ENCODE results near the gene ESD.
"Not testable (repeated sequence)": the region's sequence is repeated elsewhere in the genome, so short reads cannot be mapped to it uniquely, and the experiment has no call there.

The ESD gene

DNA sequence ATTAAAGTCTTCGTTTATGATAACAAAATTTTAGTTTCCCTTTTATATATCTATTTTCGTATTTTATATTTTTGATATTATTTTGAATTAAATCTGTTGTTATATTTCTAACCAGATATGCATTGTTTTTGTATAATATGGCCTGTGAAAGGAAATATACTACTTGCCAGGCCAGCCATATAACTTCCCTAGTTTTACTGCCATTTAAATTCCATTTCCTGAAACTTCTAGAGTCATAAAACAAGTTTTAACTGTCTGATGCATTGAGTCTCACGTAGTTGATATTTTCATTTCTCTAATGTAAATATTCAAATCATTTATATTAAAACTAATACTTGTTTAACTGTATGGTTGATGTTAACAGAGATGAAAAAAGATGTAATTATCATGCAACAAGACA is 13.5 kb downstream of the ESD start:
- FAIRE-seq, result no peak

DNA sequence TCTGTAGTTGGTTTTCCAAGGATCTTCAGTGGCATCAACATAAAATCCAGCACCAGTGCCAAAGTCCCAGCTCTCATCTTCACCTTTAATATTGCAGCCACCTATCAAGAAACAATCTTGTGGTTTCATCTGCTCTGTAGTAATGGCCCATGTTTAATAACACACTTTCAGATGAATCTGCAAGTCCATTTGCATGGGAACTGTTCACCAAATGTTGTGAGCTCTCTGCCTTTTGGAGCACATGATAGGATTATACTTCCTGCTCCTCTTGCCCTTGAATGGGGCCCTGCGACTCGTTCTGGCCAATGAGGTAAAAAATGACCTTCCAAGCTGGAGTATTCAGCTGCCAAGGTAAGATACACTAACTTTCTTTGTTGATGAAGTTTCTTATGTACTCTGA is 14.3 kb downstream of the ESD start:
- FAIRE-seq, result no peak

DNA sequence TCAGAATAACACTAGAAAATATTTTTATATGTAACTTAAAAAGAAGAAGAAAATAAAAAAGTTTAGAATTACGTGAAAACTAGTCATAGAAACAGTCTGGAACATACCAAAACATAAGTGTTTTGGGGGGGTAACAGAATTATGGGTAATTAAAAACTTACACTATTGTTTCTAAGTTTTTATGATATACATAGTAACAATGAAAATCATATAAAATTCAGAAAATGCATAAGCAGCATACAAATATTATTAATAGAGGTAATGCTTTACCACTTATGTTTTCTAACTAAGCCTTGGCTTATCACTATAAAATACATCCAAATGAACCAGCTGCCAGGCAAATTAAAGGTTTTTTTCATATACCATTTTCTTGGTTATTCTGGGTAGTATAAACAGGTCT is 14.9 kb downstream of the ESD start:
- peak; percentile 43 for FAIRE-seq

DNA sequence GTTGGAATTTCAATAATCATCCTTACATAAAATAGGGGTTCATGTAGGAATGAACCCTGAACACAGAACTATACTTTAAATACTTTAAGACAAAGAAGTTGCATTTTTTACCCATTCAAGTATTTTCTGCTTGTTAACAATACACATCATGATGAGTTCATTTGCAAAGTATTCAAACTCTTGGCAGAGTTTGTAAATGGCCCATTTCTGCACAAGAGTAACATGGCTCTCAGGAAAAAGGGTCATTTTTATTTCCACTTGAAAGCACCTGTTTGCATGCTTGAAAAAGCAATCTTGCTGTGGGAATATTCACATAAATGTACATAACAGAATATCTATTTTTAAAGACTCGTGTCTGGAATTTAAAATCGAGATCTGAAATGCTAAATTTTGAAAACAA is 18.1 kb downstream of the ESD start:
- no peak for FAIRE-seq

DNA sequence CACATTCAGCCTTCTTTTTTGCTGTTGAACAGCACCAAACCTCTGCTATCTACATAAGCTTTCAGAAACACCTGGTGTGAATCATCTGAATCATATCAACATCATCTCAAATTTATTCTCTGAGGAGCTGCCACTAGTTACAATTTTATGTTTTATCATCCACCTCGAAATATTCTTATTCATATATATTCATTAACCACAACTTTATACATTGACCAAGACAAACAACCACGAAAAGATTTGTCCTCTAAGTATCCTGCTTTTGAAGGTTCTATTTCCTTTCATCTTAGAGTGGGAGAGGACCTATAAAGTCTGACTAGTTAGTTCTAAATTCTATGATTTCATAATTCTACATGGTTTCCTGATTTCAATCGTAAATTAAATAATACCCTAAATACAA is 18.9 kb downstream of the ESD start:
- no peak for FAIRE-seq

DNA sequence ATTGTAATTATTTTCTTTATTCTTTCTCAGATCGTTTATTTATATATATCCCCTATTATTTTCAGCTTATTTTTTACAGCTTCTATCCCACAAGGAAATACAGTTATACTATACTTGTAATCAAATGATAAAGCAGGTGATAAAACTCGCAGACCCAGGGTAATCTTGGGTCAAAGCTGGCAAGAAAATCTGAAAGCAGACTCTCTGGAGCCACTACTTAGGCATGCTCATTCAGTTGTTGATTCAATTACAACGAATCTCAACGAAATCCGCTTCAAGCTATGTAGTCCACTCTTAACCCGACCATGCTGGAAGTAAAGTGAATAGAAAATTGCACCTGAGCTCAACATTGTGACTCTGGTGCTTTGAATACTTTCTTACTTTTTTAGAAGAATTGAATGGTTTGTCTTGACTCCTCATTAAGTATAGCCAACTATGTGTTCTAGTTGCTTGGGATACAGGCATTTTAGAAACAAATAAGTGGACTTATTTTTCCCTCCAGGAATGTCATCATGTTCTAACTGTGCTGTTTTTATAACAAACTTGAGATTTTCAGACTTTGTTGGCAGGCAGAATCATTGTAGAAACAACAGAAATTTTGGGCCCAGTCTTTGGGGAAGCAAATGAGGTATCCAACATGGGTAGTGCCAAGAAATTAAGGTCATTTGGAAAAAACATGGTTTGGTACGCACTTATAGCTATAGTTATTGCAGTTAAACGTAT is 21.4 kb downstream of the ESD start:
- FAIRE-seq, result no peak

DNA sequence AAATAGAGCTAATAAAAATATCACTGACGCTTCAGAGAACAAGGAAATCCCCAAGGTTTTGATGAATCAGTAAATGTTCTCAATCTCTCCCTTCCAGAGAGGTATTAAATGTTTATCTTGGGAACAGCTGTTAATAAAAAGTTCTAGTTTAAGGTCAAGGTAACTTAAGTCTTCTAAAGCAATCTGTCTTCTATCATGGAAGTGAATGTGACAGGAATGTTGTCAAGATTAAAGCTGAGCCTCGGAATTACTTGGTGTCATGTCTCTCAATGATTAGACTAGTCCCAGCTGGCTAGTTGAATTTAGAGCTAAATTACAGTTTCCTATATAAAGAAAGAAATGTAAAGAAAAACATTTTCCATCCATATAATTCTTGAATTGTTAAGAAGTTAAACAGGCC is 23.4 kb downstream of the ESD start:
- FAIRE-seq, result no peak

DNA sequence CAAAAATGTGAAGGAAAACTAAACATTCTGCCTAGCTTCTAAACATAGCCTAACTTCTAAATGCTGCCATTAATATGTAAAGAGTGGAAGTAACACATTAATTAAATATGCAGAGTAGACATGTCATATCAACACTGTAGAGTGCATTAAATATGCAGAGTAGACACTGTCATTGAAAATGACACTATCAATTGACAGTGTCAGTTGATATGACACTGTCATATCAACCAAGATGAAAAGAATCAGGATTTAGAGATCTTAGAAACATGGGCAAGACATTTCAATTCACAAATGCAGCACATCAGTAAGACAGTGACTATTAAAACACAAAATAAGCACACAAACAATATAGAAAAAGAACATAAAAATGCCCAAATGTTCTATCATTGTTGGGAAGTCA is 25.3 kb downstream of the ESD start:
- FAIRE-seq, result no peak

DNA sequence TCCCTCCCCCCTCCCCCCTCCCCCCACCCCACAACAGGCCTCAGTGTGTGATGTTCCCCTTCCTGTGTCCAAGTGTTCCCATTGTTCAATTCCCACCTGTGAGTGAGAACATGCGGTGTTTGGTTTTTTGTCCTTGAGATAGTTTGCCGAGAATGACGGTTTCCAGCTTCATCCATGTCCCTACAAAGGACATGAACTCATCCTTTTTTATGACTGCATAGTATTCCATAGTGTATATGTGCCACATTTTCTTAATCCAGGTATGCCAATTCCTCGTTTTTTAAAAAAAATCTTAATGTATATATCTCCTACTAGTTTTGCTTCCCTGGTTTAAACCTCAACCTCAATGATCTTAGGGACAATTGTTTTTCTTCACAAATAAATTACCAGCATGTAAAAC is 27.0 kb downstream of the ESD start:
- not testable (repeated sequence) for FAIRE-seq

DNA sequence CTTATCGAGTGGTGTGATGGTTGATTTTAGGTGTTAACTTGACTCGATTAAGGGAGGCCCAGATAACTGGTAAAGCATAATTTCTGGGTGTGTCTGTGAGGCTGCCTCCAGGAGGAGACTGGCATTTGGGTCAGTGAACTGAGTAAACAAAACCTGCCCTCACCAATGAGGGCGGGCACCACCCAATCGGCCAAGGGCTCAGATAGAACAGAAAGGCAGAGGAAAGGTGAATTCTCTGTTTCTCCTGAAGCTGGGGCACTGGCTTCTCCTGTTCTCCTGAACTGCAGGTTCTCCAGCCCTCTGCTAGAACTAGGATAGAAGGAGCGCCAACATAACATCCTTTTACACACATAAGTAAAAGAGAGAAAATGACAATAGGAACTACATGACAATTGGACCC is 35.1 kb downstream of the ESD start:
- no peak for FAIRE-seq

DNA sequence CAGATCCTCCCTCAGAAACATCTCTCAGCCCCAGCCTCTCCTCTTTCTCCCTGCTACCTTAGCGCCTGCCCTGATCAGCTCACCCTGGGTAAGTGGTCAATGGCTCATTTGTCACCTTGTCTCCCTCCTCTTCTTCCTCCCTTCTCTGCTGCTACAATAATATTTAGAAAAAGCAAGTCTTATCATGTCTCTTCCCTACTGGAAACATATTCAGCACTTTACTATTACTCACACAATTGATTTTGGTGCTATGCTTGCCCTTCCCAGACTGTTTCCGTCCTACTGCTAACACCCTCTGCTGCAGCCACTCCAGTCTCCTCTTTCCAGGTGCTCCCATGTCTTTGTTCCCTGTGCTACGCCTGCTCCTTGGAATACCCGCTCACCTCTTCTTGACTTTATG is 35.8 kb downstream of the ESD start:
- FAIRE-seq, result no peak

DNA sequence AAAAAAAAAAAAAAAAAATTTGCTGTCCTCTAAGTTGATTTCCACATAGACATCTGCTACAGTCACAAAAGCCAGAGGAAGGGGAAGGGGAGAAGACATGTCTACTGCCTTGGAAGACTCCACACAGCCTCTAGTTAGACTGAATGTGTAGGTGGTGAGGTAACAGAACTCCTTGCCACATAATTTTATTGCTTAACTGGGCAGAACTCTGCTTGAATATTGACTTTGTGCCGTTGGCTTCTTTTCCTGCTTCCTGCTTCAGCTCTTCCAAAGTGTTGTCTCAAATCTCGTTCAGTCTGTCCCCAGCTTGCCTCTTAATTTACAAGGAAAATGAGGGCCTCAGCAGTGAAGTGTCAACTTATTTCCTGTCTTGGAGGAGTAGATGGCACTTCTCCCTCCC is 37.1 kb downstream of the ESD start:
- no peak for FAIRE-seq

DNA sequence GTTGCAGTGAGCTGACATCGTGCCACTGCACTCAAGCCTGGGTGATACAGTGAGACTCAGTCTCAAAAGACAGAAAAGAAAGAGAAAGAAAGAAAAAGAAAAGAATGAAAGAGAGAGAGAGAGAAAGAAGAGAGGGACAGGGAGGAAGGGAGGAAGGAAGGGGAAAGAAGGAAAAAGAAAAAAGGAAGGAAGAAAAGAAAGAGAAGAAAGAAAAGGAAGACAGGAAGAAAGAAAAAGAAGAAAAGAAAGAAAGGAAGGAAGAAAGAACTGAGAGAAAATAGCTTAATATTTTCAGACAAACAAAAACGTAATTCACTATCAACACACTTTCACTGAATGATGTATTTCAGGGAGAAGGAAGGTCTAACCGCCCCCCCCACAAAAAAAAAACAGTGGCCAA is 39.3 kb downstream of the ESD start:
- FAIRE-seq, result no peak

DNA sequence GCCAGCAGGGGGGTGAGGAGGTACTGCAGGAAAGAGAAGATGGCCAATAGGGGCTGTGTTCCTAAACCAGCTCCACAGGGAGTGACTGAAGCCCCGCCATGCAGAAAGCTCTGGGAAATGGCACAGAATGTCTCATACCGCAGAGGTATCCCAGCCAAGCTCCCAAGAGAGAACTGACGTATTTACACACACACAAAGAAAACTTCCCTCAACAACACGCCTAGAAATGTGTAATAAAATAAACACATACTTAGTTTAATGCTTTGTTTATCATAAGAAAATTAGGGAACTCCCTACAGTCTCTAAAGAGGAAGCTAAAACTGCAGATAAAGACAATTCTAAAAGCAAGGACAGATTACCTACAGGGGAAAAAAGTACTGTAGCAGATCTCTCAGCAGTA is 40.0 kb downstream of the ESD start:
- FAIRE-seq, result no peak

DNA sequence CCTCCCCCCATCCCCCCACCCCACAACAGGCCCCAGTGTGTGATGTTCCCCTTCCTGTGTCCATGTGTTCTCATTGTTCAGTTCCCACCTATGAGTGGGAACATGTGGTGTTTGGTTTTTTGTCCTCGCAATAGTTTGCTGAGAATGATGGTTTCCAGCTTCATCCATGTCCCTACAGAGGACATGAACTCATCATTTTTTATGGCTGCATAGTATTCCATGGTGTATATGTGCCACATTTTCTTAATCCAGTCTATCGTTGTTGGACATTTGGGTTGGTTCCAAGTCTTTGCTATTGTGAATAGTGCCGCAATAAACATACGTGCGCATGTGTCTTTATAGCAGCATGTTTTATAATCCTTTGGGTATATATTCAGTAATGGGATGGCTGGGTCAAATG is 41.5 kb downstream of the ESD start:
- not testable (repeated sequence) for FAIRE-seq

DNA sequence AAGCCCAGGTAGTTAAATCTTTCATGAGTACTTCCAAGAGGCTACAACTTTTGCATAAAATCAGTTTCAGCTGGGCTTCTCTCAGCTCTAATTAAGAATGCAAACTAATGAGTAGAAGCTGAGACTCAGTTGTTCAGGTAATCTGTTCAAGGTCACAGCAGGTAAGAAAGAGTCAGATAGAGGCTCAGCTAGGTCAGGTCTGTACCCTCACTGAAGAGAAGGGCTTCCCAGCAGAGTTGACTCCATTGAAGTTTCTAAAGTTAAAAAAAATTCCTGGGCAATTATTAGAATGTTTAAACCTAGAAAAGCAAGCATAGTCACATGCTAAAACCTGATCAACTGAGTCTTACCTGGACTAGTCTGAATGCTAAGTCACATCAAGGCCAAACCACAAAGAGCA is 42.1 kb downstream of the ESD start:
- FAIRE-seq, result no peak

DNA sequence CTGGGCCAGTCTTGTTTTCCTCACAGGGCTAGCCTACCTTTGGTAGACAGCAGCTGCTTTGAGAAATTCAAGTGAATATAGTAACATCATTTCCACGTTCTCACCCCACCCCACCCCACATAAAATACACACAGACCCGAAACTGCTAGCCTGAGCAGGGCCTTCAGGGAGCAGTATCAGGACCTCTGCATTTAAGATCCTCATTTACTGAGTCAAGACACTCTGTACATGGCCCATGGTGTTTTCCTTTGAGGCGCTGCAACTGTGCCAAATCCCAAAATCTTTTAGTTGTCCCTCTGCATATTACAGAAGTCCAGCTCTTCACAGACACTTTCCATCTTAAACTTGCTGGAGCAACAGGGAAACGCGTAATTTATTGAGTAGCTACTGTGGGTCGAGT is 43.0 kb downstream of the ESD start:
- FAIRE-seq, result no peak

DNA sequence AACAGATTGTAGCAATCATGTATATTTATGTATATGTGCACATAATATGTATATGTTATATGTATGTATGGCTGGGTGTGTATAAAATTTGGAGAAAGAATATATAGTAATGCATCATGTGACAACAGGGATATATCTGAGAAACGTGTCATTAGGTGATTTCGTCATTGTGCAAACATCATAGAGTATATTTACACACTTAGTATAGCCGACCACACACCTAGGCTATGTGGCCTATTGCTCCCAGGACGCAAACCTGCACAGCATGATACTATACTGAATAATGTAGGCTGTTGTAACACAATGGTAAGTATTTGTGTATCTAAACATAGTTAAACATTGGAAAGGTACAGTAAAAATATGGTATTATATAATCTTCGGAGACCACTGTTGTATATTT is 43.8 kb downstream of the ESD start:
- no peak for FAIRE-seq

DNA sequence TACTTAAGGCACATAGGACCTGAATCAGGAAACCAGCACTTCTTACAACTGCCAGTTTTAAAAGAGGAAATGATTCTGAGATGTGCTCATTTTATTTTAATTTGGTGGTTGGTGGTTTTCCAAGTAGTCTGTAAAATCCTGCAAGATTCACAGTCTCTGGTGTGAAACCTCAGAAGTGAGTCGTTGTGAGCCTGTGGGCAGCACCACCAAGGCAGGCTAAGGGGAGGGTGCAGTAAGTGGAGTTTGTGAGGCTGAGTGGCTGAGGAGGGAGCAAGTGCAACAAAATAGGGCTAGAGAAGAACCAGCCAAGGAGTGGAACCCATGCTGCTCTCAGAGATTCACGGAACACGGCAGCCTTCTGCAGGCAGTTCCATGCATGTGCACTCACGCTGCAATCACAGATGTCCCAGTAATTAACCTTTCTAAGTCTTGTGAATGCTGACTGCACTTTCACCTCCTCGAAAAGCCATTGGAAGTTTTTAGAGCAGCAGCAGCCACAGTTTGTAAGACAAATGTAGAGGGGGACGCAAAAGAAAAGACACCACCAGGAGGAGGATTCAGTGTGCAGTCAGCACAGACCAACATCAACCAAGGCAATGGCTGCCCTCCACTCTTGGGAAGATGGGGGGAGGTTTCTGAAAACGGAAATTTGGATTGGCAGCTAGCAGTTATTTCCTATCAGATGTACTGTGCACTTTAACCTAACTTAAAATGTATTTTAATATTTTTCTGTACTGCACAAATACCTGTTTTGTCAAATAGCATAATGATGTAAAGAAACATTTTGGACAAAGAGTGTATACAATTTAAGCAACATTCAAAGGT is 44.9 kb downstream of the ESD start:
- FAIRE-seq, result no peak

DNA sequence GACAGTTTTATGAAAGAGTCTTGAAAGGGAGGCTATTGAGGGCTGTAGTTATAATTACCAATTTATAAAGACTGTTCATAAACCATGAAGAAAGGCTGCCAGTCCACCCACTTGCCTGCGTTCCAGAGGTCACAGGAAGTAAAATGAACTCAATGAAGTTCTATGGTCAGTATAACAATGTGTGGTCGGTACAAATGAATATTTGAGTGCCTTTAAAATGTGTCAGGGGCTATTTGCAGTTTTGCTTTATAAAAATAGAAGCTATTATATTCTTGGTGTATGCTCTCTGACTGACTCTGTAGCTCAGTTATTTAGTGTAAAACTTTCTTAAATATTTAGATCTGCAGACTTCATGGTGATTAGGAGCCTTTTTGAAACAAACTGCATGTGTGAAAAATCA is 47.0 kb downstream of the ESD start:
- no peak for FAIRE-seq

DNA sequence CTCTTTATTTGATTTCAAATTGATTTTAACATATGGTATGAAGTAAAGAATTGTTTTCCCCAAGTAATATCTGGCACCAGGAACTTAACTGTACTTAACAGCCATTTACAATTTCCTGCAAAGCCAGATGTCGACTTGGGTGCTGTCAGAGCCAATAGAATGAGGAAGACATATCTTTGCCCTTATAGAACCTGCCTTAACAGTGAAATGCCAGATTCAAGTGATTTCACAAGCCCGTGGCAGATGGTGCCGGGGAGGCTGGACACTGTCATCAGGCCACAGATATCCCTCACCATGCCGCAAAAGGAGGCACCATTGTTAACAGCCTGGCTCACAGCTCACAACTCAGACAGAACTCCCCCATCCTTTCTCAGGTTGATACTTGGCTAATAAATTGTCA is 48.7 kb downstream of the ESD start:
- FAIRE-seq, result no peak

DNA sequence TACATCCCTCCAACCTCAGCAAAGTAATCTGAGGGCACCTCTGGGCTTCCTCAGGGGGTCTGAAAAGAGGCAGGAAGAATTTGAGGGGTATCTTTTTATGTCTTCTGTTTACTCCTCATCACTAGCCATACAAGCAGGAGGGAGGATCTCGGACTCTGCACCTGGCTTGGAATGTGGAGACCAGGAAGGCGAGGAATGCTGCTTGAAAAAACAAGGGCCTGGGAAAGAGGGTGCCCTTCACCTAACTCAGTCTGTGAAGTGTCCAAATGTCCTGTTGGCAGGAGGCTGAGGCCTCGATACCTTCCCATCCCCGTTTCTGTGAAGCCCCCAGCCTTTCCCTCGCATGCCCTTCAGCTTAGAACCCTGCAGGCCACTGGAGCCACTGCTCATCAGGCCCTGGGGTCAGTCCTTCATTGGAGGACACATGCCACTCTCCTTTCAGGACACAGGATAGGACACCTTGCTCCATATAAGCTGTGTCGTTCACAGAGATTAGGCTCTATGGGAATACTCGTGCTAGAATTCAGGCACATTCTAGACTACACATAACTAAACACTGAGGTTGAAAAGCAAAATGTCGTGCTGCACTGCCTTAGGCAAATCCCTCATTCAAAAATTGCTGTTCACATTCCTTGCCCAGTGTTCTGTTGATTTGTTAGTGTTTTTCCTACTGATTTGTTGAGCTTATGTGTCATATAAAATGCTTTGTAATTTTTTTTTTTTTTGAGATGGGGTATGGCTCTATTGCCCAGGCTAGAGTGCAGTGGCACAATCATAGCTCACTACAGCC is 49.7 kb downstream of the ESD start:
- FAIRE-seq, result no peak

DNA sequence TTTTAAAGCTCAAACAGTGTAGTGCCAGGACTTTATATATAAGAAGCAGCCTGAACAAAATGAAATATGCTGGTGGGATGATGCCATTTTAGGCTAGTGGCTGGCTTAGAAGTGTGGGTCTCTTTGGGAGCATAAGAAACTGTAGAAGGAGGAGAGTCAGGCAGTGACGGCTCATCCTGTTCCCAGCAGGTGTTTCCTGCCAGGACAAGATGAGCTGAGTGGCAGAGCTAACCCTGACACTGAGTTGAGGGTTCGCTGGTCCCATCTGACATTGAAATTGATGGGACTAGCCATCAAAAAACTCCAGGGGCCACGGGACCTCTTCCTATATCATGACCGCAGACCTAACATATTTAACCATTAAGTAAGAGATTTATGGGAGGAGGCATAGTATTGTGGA is 51.3 kb downstream of the ESD start:
- FAIRE-seq, result no peak

DNA sequence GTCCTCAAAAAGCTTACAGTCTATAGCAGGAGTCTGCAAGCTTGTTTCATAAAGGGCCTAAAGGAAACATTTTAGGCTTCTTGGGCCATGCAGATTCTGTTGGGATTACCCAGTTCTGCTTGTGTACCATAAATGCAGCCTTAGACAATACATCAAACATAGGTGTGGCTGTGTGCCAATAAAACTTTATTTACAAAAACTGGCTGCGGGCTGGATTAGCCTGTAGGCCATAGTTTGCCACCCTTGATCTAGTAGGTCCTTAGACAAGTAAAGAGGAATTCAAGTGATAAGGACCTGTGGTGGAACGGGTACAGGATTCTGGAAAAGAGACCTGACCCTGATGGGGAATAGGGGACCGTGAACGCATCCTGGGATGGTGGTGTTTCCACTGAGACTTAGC is 51.9 kb downstream of the ESD start:
- FAIRE-seq, result no peak

Data from A204.1 (cell line).